AG09319 (cell line): Measurements from ENCODE around the gene DPP4.
"Not testable (repeated sequence)": the region's sequence is repeated elsewhere in the genome, so short reads cannot be mapped to it uniquely, and the experiment has no call there.

Experiments used
- DNase-seq: peaks from one replicate; pipeline ENCODE4 v3.0.0-alpha.2; 2010; ENCODE audit warnings: low read depth; ENCODE audit errors: extremely low read depth
- CTCF ChIP-seq: IDR thresholded peaks from 2 replicates; pipeline ENCODE4 v1.5.1; 2011; ENCODE audit warnings: low read depth, mild to moderate bottlenecking, inconsistent platforms, low read length, moderate library complexity

The DPP4 gene

DNA sequence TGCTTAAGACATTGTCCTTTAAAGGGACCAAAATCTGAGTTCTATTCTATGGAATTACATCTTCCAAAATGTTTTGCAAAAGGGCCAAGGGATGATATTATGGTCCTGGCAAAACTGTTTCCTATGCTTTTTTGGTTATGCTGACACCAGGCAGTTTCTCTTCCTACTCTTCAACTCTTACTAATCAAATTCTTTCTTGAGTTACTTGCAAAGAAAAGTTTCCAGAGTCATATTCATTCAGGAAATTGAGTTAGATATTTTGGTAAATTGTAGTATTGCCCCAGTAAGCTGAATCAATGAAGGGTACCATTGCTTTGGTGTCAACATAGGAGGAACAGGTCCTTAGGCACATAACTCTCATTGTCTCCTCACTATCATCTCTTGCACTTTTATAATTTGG lies 118.8 kb downstream of the DPP4 start:
- TF ChIP-seq CTCF, result no peak
- no peak for DNase-seq

DNA sequence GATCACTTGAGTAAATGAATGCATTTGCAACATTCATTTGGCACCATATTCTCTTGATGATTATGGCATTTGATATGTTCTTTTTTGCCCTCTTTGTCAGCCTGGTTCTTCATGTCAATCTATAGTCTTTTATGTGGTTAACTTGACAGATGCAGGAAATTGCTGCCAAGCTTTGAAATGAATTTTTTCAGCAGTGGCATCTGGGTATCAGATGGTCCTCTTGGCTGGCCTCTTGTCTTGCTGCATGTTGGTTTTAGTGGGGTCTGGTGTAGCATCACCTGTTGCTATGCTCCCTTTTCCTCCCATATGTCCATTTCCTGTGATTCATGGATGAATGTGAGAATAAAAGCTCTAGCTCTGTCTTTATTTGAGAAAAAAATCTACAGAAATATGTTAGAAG lies 119.9 kb downstream of the DPP4 start:
- TF ChIP-seq CTCF, result no peak
- no peak for DNase-seq

DNA sequence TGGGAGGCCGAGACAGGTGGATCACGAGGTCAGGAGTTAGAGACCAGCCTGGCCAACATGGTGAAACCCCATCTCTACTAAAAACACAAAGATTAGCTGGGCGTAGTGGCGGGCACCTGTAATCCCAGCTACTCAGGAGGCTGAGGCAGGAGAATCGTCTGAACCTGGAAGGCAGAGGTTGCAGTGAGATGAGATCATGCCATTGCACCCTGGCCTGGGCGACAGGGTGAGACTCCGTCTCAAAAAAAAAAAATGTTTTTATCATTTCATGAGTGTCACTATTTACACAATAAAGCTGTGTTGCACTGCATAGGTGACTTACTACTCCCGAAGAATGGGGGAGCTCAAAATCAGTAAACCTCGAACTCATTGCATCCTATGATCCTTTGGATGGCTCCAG lies 120.6 kb downstream of the DPP4 start:
- not testable (repeated sequence) for DNase-seq

- DNase-seq, result no peak
- TF ChIP-seq CTCF, result no peak
Measured at GRCh38 chr2:161952783-161953191, 121.2 kb downstream of the DPP4 start.

DNA sequence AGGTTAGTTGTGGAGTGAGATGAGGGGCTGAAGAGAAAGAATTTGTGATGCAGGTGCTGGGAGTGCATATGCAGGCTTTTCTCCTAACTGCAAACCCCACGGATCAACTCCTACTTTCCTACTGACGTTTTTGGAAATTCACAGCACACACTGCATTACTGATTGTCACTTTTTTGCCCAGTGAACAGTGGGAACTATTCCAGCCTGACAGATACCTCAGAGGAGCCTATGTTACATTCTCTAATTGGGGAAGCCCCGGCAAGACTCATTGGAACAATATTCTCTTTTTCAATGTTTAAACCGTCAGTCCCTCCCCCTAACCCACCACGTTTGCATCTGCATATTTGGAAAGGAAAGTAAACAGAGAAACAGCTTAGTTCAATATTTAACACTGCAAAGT lies 126.2 kb downstream of the DPP4 start:
- no peak for TF ChIP-seq CTCF

DNA sequence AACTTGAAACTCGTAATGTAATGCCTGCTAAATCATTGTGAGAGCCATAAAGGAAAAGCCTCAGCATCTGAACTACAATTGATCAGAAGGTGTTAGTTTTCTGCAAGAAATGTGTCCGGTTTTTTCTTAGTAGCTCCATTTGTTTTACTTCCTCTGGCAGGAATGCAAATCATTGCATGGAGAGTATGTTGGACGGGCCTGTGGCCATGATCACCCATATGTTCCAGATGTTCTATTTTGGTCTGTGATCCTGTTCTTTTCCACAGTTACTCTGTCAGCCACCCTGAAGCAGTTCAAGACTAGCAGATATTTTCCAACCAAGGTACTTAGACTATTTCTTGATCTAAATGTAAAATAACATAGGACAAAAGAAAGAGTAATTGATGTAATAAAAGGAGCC lies 126.6 kb downstream of the DPP4 start:
- no peak for TF ChIP-seq CTCF
- DNase-seq, result no peak

More for the DNA sequence above, 126.2 kb downstream of the DPP4 start:
- no peak for DNase-seq

DNA sequence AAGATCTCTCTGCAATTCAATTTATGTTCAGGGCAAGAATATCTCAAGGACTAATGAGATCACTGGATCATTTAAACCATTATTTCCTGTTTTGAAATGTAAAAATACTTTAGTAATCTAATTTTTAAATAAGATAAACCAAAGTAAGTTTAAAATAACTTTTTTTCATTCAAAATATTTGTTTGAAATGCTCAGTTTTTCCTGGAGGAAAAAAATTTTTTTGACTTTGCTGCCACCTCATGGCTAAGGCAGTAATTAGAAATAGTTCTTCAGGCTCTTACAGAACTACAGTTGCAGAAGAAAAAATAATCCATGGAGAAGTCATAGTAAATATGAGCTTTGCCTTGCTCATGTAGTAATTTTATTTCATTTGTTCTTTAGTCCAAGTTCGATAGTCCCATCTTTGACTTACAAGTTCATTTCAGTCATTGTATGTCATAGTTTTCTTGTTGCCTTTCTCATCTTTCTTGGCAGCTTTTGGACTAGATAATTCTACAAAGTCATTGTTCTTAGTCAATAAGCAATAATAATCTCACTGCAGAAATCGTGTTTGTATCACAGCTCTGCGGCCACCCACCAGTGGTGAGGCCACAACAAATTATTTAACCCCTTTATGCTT lies 127.4 kb downstream of the DPP4 start:
- TF ChIP-seq CTCF, result peak; percentile 54
- peak; percentile 3 for DNase-seq

DNA sequence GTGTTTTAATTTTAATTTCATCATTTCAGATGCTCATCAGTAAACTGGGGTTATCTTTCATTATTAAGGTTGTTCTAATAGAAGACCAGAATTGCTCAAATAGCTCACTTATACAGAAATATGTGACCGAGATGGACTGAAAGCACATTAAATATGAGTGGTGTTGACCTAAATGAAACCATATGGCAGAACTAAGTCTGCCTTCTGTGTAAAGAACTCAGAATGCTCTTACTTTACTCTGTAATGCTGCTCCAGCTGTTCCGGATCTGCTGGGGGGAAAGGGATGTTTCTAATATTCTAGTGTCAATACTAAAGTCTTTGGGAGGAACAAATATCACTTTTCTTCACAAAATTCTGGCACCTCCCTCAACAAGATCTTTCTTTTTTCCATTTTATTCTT lies 131.0 kb downstream of the DPP4 start:
- no peak for TF ChIP-seq CTCF
- DNase-seq, result no peak
